Choroid plexus epithelial cell (primary cell): ENCODE results near the gene CCDC91.
"Not testable (repeated sequence)": the region's sequence is repeated elsewhere in the genome, so short reads cannot be mapped to it uniquely, and the experiment has no call there.

Source experiments
- DNase-seq: peaks from one replicate; pipeline ENCODE4 v3.0.0-alpha.2; 2010; ENCODE audit warnings: low read depth
- H3K4me3 ChIP-seq: 2 replicates; pipeline ENCODE4 v1.5.1; 2011; ENCODE audit warnings: low read depth, mild to moderate bottlenecking, control low read depth, low read length, moderate library complexity
- TF ChIP-seq, protein P1 (sequence below): conservative IDR thresholded peaks from 2 replicates; pipeline ENCODE4 v1.5.1; 2011; ENCODE audit warnings: low read depth, mild to moderate bottlenecking, control low read depth, inconsistent platforms, low read length, moderate library complexity

Gene CCDC91

DNA sequence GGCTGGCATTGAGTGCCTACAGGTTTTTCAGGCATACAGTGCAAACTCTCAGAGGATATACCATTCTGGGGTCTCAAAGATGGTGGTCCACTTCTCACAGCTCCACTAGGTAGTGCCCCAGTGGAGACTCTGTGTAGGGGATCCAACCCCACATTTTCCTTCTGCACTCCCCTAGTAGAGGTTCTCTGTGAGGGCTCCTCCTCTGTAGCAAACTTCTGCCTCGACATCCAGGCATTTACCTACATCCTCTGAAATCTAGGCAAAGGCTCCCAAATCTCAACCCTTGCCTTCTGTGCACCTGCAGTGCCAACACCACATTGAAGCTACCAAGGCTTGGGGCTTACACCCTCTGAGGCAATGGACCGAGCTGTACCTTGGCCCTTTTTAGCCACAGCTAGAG is 179.2 kb downstream of the CCDC91 start:
- TF ChIP-seq, protein P1, sequence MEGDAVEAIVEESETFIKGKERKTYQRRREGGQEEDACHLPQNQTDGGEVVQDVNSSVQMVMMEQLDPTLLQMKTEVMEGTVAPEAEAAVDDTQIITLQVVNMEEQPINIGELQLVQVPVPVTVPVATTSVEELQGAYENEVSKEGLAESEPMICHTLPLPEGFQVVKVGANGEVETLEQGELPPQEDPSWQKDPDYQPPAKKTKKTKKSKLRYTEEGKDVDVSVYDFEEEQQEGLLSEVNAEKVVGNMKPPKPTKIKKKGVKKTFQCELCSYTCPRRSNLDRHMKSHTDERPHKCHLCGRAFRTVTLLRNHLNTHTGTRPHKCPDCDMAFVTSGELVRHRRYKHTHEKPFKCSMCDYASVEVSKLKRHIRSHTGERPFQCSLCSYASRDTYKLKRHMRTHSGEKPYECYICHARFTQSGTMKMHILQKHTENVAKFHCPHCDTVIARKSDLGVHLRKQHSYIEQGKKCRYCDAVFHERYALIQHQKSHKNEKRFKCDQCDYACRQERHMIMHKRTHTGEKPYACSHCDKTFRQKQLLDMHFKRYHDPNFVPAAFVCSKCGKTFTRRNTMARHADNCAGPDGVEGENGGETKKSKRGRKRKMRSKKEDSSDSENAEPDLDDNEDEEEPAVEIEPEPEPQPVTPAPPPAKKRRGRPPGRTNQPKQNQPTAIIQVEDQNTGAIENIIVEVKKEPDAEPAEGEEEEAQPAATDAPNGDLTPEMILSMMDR: no peak
- H3K4me3 ChIP-seq: no peak overlapping the region
- no peak for DNase-seq

DNA sequence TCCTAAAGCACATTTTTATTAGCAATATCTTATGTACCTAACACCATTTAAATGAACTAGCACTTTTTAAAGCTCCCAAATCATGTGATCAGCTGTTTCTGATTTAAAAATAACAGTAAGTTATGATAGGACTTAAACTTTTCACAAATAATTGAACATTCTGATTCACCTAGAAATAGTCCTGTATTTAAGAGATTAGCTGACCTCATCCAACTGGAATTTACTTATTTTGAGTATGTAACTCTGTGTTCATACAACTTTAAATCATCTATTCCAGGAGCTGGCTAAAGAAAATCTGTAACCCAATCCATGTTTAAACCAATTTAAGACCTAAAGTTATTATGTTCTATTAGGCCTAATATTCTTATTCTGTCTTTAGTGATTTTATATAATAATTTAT is 184.3 kb downstream of the CCDC91 start:
- peak; percentile 62 for DNase-seq
- H3K4me3 ChIP-seq: no peak overlapping the region
- TF ChIP-seq, protein P1: no peak

DNA sequence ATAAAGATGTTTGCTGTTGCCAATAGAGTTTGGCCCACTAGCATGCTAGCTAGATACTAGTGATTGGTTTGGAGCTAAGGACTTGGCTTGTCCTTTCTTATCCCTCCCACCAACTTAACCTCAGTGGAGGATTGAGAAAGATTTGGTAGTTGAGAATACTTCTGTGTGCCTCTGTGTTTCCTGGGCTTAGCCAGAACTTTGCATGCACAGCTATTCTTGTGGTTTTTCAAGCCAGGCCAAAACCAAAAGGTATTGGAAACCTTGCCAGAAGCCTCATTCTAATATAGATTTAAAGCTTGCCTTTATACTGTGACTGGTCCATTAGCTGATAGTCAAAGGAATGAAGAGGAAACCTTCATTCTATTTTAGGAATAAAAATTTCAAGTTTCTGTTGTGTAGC is 188.5 kb downstream of the CCDC91 start:
- TF ChIP-seq, protein P1: no peak
- peak; percentile 68 for DNase-seq
- no peak overlapping the region for H3K4me3 ChIP-seq

DNA sequence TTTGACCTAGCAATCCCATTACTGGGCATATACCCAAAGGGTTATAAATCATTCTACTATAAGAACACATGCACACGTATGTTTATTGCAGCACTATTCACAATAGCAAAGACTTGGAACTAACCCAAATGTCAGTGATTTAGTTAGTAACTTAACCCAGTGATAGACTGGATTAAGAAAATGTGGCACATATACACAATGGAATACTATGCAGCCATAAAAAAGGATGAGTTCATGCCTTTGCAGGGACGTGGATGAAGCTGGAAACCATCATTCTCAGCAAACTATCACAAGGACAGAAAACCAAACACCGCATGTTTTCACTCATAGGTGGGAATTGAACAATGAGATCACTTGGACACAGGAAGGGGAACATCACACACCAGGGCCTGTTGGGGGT is 189.5 kb downstream of the CCDC91 start:
- not testable (repeated sequence) for DNase-seq, H3K4me3 ChIP-seq

DNA sequence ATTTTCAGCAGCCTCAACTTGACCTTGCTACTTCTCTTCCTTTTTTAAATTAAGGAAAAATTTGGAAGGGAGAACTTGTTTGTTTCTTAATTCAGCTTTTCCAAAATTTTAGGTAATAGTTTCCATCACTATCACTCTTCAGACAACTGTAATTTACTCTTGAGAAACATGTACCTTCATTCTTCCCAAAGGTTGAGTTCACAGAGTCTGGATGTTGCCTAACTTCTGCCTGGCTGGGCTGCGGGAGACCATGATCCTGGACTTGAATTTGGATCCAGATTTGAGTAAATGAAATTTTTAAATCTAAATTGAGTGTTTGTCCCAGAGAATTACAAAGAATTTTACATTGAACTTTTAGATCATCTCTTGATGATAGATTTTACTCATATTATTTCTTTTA is 193.1 kb downstream of the CCDC91 start:
- no peak for DNase-seq
- TF ChIP-seq, protein P1: no peak
- H3K4me3 ChIP-seq: no peak overlapping the region

DNA sequence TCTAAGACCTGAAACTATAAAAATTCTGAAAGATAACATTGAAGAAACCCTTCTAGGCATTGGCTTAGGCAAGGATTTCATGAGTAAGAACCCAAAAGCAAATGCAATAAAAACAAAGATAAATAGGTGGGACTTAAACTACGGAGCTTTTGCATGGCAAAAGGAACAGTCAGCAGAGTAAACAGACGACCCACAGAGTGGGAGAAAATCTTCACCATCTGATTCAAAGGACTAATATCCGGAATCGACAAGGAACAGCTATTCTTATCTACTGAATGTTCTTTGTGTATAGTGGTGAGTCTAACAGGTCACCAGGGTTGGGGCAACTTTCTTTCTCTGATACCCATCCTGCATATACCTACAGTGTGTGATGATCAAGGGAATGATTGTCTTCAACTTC is 198.6 kb downstream of the CCDC91 start:
- H3K4me3 ChIP-seq: no peak overlapping the region
- TF ChIP-seq, protein P1: no peak
- DNase-seq: no peak

DNA sequence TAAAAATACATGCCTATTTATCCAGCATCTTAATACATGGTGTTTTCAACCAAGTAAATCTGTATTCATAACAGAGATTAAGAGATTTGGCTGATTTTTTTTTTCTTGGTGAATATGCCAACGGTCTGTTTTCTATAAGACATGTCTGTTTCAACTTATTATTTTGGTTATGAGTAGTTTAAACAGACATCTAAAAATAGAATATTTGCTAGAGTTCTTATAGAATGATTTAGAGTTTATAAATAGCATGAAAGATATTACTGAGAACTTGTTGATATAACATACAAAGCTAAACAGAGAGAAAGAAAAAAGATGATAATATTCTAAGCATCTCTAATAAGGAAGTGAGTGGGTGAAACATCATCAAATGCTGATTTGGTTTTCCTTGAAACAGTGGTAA is 199.9 kb downstream of the CCDC91 start:
- no peak overlapping the region for H3K4me3 ChIP-seq
- TF ChIP-seq, protein P1: no peak
- no peak for DNase-seq
